Tibial nerve (tissue), 4 donors: Measurements from ENCODE around the gene DPH3. TPM values are rescaled to one million over a fixed set of nuclear protein-coding genes. Genes with fewer than 3 reads are reported as not detected.
A peak's percentile ranks its signal among the peaks of the same experiment; 100 is the strongest.

Experiments
- DNase-seq, 2 donors: peaks; one replicate each; pipeline ENCODE4 v3.0.0-alpha.2; 2019; ENCODE audit warnings: low spot score in 2 of 2
- H3K27ac ChIP-seq, 4 donors: fragments of 200-600 bp; sonication (generic) in 3 of 4; one replicate each; pipeline ENCODE4 v1.5.1; 2017 to 2019; ENCODE audit warnings: mild to moderate bottlenecking in 1 of 4
- H3K27me3 ChIP-seq, 2 donors: fragments of 200-600 bp; sonication (generic) in 1 of 2; one replicate each; pipeline versions ENCODE4 v1.5.1 to v1.6.0; 2017 to 2019
- H3K36me3 ChIP-seq, 3 donors: fragments of 200-600 bp; sonication (generic); one replicate each; pipeline ENCODE4 v1.5.1; 2018 to 2019
- H3K4me1 ChIP-seq, 4 donors: fragments of 200-600 bp; sonication (generic) in 3 of 4; one replicate each; pipeline ENCODE4 v1.5.1; 2017 to 2019
- H3K4me3 ChIP-seq, 4 donors: fragments of 200-600 bp; sonication (generic) in 3 of 4; one replicate each; pipeline ENCODE4 v1.5.1; 2017 to 2019; ENCODE audit warnings: mild to moderate bottlenecking in 1 of 4, moderate library complexity in 1 of 4
- H3K9me3 ChIP-seq, 4 donors: fragments of 200-600 bp; sonication (generic) in 3 of 4; one replicate each; pipeline ENCODE4 v1.5.1; 2017 to 2019
- EP300 ChIP-seq, 2 donors: sonication (generic); formaldehyde crosslinking; IDR thresholded peaks; one replicate each; pipeline ENCODE4 v1.6.1; 2017; ENCODE audit warnings: antibody characterized with exemption in 2 of 2, mild to moderate bottlenecking in 1 of 2
- POLR2A ChIP-seq, 2 donors: fragments of 450-650 bp; IDR thresholded peaks; one replicate each; pipeline ENCODE4 v1.6.1; 2017; ENCODE audit warnings: antibody characterized with exemption in 2 of 2, mild to moderate bottlenecking in 2 of 2, moderate library complexity in 2 of 2
- whole genome bisulfite sequencing, 2 donors: methylation state at CpG; one replicate each; pipeline ENCODE4 v1.1.5; 2018; 5-methylcytosine and 5-hydroxymethylcytosine counted together
- total RNA-seq, 4 donors: library from RNA; depleted of rRNA; stranded (reverse); fragments of >200 nt; gene quantifications; one replicate each; pipeline ENCODE4 v1.1.0, GENCODE V29; 2016
- TF ChIP-seq, protein P1 (sequence below), 5 experiments: fragments of 200-600 bp in 3 of 5; fragments of 450-650 bp in 2 of 5; sonication (generic) in 3 of 5; IDR thresholded peaks; one replicate each; pipeline ENCODE4 v1.5.1; 2016 to 2019; ENCODE audit warnings: antibody characterized with exemption in 5 of 5, mild to moderate bottlenecking in 3 of 5, moderate library complexity in 2 of 5

The DPH3 gene
- total RNA-seq, 4 donors from 2014 or later = 11.4 to 20.5 (median 19.1) TPM

DNA sequence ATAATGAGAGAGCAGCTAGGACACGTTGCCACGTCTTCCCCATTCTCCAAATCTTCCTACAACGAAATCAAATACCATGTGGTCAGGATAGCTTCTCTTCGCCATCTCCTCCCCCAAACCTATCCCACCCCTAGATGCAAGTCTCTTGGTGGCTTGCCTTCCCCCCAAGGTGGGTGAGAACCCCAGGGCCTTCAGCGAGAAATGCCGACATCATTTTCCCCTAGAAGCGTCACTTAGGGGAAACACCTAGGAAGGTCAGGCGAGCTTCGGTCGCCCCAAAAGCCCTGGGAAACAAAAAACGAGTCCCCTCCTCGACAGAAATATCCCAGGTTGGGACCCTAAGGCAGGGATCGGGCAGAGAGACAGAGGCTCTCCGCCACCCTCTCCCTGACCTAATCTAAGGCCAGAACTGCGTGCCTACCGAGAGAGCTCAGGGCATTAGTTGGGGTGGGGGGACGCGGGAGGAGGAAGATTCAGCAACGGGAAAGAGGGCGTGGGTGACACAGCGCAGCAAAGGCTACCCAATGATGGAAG lies 502 bp downstream of the DPH3 start:
- WGBS, 2 donors = 0 to 1% methylated on average over 20 to 21 of the region's 21 CpGs
- H3K27me3 ChIP-seq = no peaks in the 10 kb centered on the region
- TF ChIP-seq EP300 (IDR thresholded peaks at IDR 0.05) (no peak), POLR2A (IDR thresholded peaks at IDR 0.05) (no peak)
- TF ChIP-seq, protein P1, sequence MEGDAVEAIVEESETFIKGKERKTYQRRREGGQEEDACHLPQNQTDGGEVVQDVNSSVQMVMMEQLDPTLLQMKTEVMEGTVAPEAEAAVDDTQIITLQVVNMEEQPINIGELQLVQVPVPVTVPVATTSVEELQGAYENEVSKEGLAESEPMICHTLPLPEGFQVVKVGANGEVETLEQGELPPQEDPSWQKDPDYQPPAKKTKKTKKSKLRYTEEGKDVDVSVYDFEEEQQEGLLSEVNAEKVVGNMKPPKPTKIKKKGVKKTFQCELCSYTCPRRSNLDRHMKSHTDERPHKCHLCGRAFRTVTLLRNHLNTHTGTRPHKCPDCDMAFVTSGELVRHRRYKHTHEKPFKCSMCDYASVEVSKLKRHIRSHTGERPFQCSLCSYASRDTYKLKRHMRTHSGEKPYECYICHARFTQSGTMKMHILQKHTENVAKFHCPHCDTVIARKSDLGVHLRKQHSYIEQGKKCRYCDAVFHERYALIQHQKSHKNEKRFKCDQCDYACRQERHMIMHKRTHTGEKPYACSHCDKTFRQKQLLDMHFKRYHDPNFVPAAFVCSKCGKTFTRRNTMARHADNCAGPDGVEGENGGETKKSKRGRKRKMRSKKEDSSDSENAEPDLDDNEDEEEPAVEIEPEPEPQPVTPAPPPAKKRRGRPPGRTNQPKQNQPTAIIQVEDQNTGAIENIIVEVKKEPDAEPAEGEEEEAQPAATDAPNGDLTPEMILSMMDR (IDR thresholded peaks at IDR 0.05) = no peak
- peak overlapping the region; percentile 57 to 86 (median 79) for H3K4me3 ChIP-seq
- H3K27ac ChIP-seq = peak overlapping the region; percentile 77 to 92 (median 85)
- peaks cover 0 to 25% (median 0%) of the 10 kb centered on the region in 3 donors for H3K36me3 ChIP-seq
- no peak for DNase-seq
- H3K9me3 ChIP-seq = no peaks in the 10 kb centered on the region
- peaks cover 6 to 61% (median 21%) of the 10 kb centered on the region in 4 donors for H3K4me1 ChIP-seq

DNA sequence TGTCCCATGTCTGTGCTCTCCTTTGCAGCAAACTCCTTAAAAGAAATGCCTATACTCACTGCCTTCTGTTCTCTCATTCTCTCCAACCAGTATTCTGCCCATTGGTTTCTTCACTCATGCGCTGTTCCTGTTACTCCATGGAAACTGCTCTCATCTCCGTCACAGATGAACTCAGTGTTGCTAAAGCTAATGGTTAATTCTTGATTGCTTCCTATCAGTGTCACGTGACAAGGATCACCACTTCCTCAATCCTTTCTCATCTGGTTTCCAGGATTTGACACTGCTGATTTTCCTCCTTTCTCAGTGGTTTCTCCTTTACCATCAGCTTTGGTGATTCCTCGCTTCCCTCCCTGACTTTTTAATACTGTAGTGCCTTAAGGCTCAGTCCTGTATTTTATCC lies 2.6 kb downstream of the DPH3 start:
- no peak for DNase-seq
- 69% methylated on average over 4 of the region's 4 CpGs for WGBS, 2 donors
- TF ChIP-seq, protein P1 (IDR thresholded peaks at IDR 0.05) = no peak
- TF ChIP-seq POLR2A (IDR thresholded peaks at IDR 0.05) (no peak), EP300 (IDR thresholded peaks at IDR 0.05) (no peak)
- Histone ChIP-seq H3K27ac (no peak overlapping the region), H3K4me3 (no peak overlapping the region), H3K9me3 (no peaks in the 10 kb centered on the region), H3K4me1 (peaks cover 6 to 45% (median 21%) of the 10 kb centered on the region in 4 donors), H3K27me3 (no peaks in the 10 kb centered on the region), H3K36me3 (peaks cover 0 to 38% (median 0%) of the 10 kb centered on the region in 3 donors)

DNA sequence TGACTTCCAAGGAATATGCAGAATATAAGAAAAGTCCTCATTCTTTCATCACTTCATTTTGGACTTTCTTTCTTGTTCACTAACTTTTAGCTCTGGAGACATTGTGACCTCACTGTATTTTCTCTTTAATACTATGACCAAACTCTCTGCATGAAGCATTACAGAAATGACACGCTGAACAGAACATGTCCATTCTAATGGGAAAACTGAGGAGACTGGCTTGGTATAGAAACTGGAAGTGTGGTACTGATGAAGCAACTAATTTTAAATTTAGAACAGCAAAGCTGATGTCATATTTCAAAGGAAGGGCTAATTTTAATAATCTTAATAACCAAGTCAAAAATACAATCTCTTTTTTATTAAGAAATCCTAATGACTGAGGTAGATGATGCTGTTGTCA lies 4.7 kb downstream of the DPH3 start:
- TF ChIP-seq, protein P1 (IDR thresholded peaks at IDR 0.05) = no peak
- TF ChIP-seq EP300 (IDR thresholded peaks at IDR 0.05) = no peak
- TF ChIP-seq POLR2A (IDR thresholded peaks at IDR 0.05) = no peak
- DNase-seq = no peak
- Histone ChIP-seq H3K4me1 (peaks cover 6 to 28% (median 11%) of the 10 kb centered on the region in 4 donors), H3K9me3 (no peaks in the 10 kb centered on the region), H3K36me3 (peaks cover 0 to 43% (median 0%) of the 10 kb centered on the region in 3 donors), H3K27ac (no peak overlapping the region), H3K27me3 (no peaks in the 10 kb centered on the region), H3K4me3 (no peak overlapping the region)
- WGBS, 2 donors = 82 to 95% methylated on average over 1 of the region's 1 CpG

DNA sequence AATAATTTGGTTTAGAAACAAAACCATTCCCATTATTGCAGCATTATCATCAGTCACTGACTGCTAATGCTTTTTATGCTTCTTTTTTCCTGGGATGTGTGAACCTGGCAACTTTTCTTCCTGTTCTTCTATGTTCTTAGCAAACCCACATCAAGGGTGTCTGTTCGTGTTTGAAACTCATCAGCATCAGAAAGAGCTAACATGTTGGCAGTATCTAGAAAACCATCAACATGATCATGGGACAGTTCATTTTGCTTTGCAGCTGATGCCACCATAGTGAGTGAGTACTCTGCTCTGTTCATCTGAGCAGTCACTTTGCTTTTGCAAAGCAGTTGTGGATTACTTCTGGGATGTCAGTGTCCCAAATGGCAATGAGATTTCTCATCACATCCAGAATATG lies 5.9 kb downstream of the DPH3 start:
- Histone ChIP-seq H3K27ac (no peak overlapping the region), H3K4me1 (peaks cover 6 to 25% (median 9%) of the 10 kb centered on the region in 4 donors), H3K4me3 (no peak overlapping the region), H3K36me3 (peaks cover 0 to 43% (median 0%) of the 10 kb centered on the region in 3 donors), H3K9me3 (no peaks in the 10 kb centered on the region), H3K27me3 (no peaks in the 10 kb centered on the region)
- TF ChIP-seq, protein P1 (IDR thresholded peaks at IDR 0.05) = no peak
- no peak for TF ChIP-seq EP300 (IDR thresholded peaks at IDR 0.05)
- no peak for TF ChIP-seq POLR2A (IDR thresholded peaks at IDR 0.05)
- no peak for DNase-seq
- 79 to 93% methylated on average over 1 of the region's 1 CpG for WGBS, 2 donors

GRCh38 chr3:16258177-16258576 lies 6.6 kb downstream of the DPH3 start:
- no peaks in the 10 kb centered on the region for H3K9me3 ChIP-seq
- no peak overlapping the region for H3K27ac ChIP-seq
- no peak for DNase-seq
- H3K4me1 ChIP-seq = peaks cover under 1 to 22% (median 4%) of the 10 kb centered on the region in 4 donors
- TF ChIP-seq EP300 (IDR thresholded peaks at IDR 0.05) = no peak
- no peak for TF ChIP-seq POLR2A (IDR thresholded peaks at IDR 0.05)
- TF ChIP-seq, protein P1 (IDR thresholded peaks at IDR 0.05) = no peak
- no peaks in the 10 kb centered on the region for H3K27me3 ChIP-seq
- H3K36me3 ChIP-seq = peaks cover 0 to 43% (median 0%) of the 10 kb centered on the region in 3 donors
- 80 to 84% methylated on average over 5 of the region's 5 CpGs for WGBS, 2 donors
- H3K4me3 ChIP-seq = no peak overlapping the region
